ENCODE results near the gene CCDC32. TPM values are rescaled to one million over a fixed set of nuclear protein-coding genes. Genes with fewer than 3 reads are reported as not detected.
A peak's percentile ranks its signal among the peaks of the same experiment; 100 is the strongest.

Gene CCDC32
- total RNA-seq, 1 donor, result 16.3 TPM

- Histone ChIP-seq H3K9me3 (ENCODE audit: low read depth, low read length) (no peaks in the 10 kb centered on the region), H3K4me2 (ENCODE audit: insufficient read depth, low read length) (no peak overlapping the region), H3K79me2 (ENCODE audit: insufficient read depth, low read length) (peaks cover 40% of the 10 kb centered on the region), H4K20me1 (ENCODE audit: insufficient read depth, low read length) (peaks cover 5% of the 10 kb centered on the region), H3K27me3 (ENCODE audit: insufficient read depth, low read length) (no peaks in the 10 kb centered on the region), H3K36me3 (ENCODE audit: insufficient read depth, low read length) (peaks cover 15% of the 10 kb centered on the region), H2AFZ (ENCODE audit: low read length) (no peak overlapping the region), H3K4me3 (ENCODE audit: insufficient read depth, low read length) (no peak overlapping the region), H3K4me1 (ENCODE audit: insufficient read depth, low read length) (peaks cover 24% of the 10 kb centered on the region), H3K27ac (ENCODE audit: low read depth, low read length) (no peak overlapping the region)
- TF ChIP-seq, protein P1, sequence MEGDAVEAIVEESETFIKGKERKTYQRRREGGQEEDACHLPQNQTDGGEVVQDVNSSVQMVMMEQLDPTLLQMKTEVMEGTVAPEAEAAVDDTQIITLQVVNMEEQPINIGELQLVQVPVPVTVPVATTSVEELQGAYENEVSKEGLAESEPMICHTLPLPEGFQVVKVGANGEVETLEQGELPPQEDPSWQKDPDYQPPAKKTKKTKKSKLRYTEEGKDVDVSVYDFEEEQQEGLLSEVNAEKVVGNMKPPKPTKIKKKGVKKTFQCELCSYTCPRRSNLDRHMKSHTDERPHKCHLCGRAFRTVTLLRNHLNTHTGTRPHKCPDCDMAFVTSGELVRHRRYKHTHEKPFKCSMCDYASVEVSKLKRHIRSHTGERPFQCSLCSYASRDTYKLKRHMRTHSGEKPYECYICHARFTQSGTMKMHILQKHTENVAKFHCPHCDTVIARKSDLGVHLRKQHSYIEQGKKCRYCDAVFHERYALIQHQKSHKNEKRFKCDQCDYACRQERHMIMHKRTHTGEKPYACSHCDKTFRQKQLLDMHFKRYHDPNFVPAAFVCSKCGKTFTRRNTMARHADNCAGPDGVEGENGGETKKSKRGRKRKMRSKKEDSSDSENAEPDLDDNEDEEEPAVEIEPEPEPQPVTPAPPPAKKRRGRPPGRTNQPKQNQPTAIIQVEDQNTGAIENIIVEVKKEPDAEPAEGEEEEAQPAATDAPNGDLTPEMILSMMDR (IDR thresholded peaks at IDR 0.05; ENCODE audit: extremely low read depth, low read depth, low read length), result peak; percentile 31
- no peak for DNase-seq (ENCODE audit: insufficient read length, low spot score, missing footprints)
These were observed 2.3 kb upstream of the CCDC32 start for GRCh38 chr15:40567111-40567510.

DNA sequence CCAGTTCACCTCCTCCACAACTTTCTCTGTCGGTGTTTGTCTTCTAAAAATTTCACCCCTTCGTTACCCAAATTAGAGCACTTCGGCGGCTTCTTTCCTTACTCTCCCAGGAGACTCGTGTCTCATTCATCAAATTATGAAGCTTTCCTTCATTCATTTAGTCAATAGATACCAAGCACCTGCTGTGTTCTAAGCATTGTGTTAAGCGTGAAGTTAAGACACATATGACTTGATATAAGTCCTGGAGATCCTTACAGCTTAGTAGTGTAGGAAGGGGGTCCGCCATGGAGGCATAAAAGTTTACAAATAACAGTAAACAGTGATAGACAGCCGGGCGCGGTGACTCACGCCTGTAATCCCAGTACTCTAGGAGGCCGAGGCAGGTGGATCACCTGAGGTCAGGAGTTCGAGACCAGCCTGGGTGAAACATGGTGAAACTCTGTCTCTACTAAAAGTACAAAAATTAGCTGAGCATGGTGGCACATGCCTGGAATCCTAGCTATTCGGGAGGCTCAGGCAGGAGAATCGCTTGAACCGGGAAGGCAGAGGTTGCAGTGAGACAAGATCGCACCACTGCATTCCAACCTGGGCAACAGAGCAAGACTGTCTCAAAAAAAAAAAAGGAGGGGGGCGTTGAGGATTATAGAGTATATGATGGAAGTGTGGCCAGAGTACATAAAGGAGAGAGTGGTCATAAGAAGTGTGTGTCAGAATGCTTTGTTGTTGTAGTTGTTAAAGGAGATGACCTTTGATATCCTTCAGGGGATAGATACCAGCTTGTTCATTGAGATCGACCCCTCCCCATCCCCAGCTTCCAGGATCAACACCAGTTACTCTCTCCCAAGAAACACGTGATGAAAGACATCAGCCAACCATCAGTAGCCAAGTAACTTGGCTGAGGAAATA is 744 bp upstream of the CCDC32 start:
- H3K36me3 ChIP-seq (ENCODE audit: insufficient read depth, low read length), result peaks cover 14% of the 10 kb centered on the region
- H3K9me3 ChIP-seq (ENCODE audit: low read depth, low read length), result no peaks in the 10 kb centered on the region
- no peak overlapping the region for H3K27ac ChIP-seq (ENCODE audit: low read depth, low read length)
- H4K20me1 ChIP-seq (ENCODE audit: insufficient read depth, low read length), result peaks cover 4% of the 10 kb centered on the region
- H3K79me2 ChIP-seq (ENCODE audit: insufficient read depth, low read length), result peaks cover 38% of the 10 kb centered on the region
- H3K27me3 ChIP-seq (ENCODE audit: insufficient read depth, low read length), result no peaks in the 10 kb centered on the region
- peaks cover 22% of the 10 kb centered on the region for H3K4me1 ChIP-seq (ENCODE audit: insufficient read depth, low read length)
- H3K4me3 ChIP-seq (ENCODE audit: insufficient read depth, low read length), result peak overlapping the region; percentile 80
- peak overlapping the region; percentile 93 for H3K4me2 ChIP-seq (ENCODE audit: insufficient read depth, low read length)
- DNase-seq (ENCODE audit: insufficient read length, low spot score, missing footprints), result no peak
- H2AFZ ChIP-seq (ENCODE audit: low read length), result peak overlapping the region; percentile 93
- TF ChIP-seq, protein P1 (IDR thresholded peaks at IDR 0.05; ENCODE audit: extremely low read depth, low read depth, low read length), result no peak

DNA sequence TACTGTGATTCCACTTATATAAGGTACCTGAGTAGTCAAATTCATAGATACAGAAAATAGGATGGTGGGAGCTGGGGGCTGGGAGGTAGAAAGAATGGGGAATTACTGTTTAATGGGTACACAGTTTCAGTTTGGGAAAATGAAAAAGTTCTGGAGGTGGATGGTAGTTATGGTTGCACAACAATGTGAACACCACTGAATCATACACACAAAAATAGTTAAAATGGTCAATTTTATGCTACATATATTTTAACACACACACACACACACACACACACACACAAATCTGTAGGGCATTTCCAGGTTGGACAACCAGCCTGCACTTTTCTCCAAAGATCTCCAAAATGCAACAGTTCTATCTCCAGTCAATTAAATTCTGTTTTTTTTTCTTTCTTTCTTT is 1.4 kb downstream of the CCDC32 start:
- no peaks in the 10 kb centered on the region for H3K9me3 ChIP-seq (ENCODE audit: low read depth, low read length)
- H4K20me1 ChIP-seq (ENCODE audit: insufficient read depth, low read length), result no peaks in the 10 kb centered on the region
- H3K4me3 ChIP-seq (ENCODE audit: insufficient read depth, low read length), result no peak overlapping the region
- H3K79me2 ChIP-seq (ENCODE audit: insufficient read depth, low read length), result peaks cover 34% of the 10 kb centered on the region
- H3K4me2 ChIP-seq (ENCODE audit: insufficient read depth, low read length), result peak overlapping the region; percentile 93
- H3K4me1 ChIP-seq (ENCODE audit: insufficient read depth, low read length), result peaks cover 8% of the 10 kb centered on the region
- H2AFZ ChIP-seq (ENCODE audit: low read length), result no peak overlapping the region
- H3K27me3 ChIP-seq (ENCODE audit: insufficient read depth, low read length), result no peaks in the 10 kb centered on the region
- no peak for DNase-seq (ENCODE audit: insufficient read length, low spot score, missing footprints)
- peaks cover 14% of the 10 kb centered on the region for H3K36me3 ChIP-seq (ENCODE audit: insufficient read depth, low read length)
- H3K27ac ChIP-seq (ENCODE audit: low read depth, low read length), result peak overlapping the region; percentile 2
- TF ChIP-seq, protein P1 (IDR thresholded peaks at IDR 0.05; ENCODE audit: extremely low read depth, low read depth, low read length), result no peak

DNA sequence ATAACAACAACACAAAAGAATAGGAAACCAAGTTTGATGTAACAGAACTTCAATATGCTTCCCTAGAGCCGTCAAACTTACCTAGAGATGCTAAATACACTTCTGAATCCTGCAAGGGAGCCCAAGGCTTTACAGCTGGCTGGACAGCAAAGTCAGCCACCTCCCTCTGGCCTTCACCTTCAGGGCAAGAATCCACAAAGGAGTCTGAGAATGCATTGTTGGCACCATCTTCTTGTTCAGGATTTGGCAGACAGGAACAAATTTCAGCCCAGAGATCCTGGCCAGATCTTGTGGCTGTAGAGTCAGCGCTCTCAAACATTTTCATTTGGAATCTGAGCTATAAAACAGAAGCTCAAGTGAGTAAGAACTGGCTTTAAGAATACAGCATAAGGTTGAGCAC is 2.2 kb downstream of the CCDC32 start:
- TF ChIP-seq, protein P1 (IDR thresholded peaks at IDR 0.05; ENCODE audit: extremely low read depth, low read depth, low read length), result no peak
- Histone ChIP-seq H3K27me3 (ENCODE audit: insufficient read depth, low read length) (no peaks in the 10 kb centered on the region), H3K9me3 (ENCODE audit: low read depth, low read length) (no peaks in the 10 kb centered on the region), H2AFZ (ENCODE audit: low read length) (no peak overlapping the region), H3K4me3 (ENCODE audit: insufficient read depth, low read length) (no peak overlapping the region), H3K4me1 (ENCODE audit: insufficient read depth, low read length) (peaks cover 8% of the 10 kb centered on the region), H4K20me1 (ENCODE audit: insufficient read depth, low read length) (no peaks in the 10 kb centered on the region), H3K27ac (ENCODE audit: low read depth, low read length) (no peak overlapping the region), H3K36me3 (ENCODE audit: insufficient read depth, low read length) (peaks cover 14% of the 10 kb centered on the region), H3K4me2 (ENCODE audit: insufficient read depth, low read length) (no peak overlapping the region), H3K79me2 (ENCODE audit: insufficient read depth, low read length) (peaks cover 34% of the 10 kb centered on the region)
- no peak for DNase-seq (ENCODE audit: insufficient read length, low spot score, missing footprints)
